Heart left ventricle (tissue), 16 donors: ENCODE data around the gene CNKSR3. TPM values are rescaled to one million over a fixed set of nuclear protein-coding genes. Genes with fewer than 3 reads are reported as not detected.

Experiments
- ATAC-seq, 4 donors: fragments of 200-7000 bp; cut with Tn5 transposase; one replicate each; pipeline ENCODE4 v1.9.1; 2020 to 2022; ENCODE audit warnings: moderate library complexity in 4 of 4, mild to moderate bottlenecking in 3 of 4, moderate number of reproducible peaks in 1 of 4
- DNase-seq, 5 donors: peaks; one replicate each; pipeline ENCODE4 v3.0.0-alpha.2; 2020
- H3K27ac ChIP-seq, 12 donors: fragments of 200-600 bp; sonication (generic) in 4 of 12; one replicate each; pipeline versions ENCODE4 v1.5.0 to v1.8.0; 2016 to 2022; ENCODE audit warnings: mild to moderate bottlenecking in 2 of 12
- H3K27me3 ChIP-seq, 9 donors: fragments of 200-600 bp; sonication (generic) in 2 of 9; one replicate each; pipeline versions ENCODE4 v1.5.1 to v1.8.0; 2016 to 2022; ENCODE audit warnings: mild to moderate bottlenecking in 3 of 9
- H3K36me3 ChIP-seq, 9 donors: fragments of 200-600 bp; sonication (generic) in 2 of 9; one replicate each; pipeline versions ENCODE4 v1.5.0 to v1.8.0; 2018 to 2022; ENCODE audit warnings: mild to moderate bottlenecking in 2 of 9
- H3K4me1 ChIP-seq, 12 donors: fragments of 200-600 bp; sonication (generic) in 4 of 12; one replicate each; pipeline versions ENCODE4 v1.5.0 to v1.8.0; 2016 to 2022; ENCODE audit warnings: mild to moderate bottlenecking in 3 of 12
- H3K4me3 ChIP-seq, 12 donors: fragments of 200-600 bp; sonication (generic) in 4 of 12; one replicate each; pipeline versions ENCODE4 v1.5.0 to v1.8.0; 2017 to 2022; ENCODE audit warnings: mild to moderate bottlenecking in 9 of 12, moderate library complexity in 4 of 12
- H3K9me3 ChIP-seq, 12 donors: fragments of 200-600 bp; sonication (generic) in 4 of 12; one replicate each; pipeline versions ENCODE4 v1.5.0 to v1.8.0; 2016 to 2022; ENCODE audit warnings: mild to moderate bottlenecking in 1 of 12
- CTCF ChIP-seq, 12 donors: fragments of 200-600 bp; sonication (generic) in 4 of 12; IDR thresholded peaks; one replicate each; pipeline versions ENCODE4 v1.5.0 to v1.8.0; 2018 to 2022; ENCODE audit warnings: antibody characterized with exemption in 12 of 12, mild to moderate bottlenecking in 5 of 12
- POLR2A ChIP-seq, 2 donors: fragments of 450-650 bp; IDR thresholded peaks; one replicate each; pipeline ENCODE4 v1.6.1; 2017; ENCODE audit warnings: antibody characterized with exemption in 2 of 2, mild to moderate bottlenecking in 2 of 2, moderate library complexity in 2 of 2
- WGBS, 4 donors: extraction: QIAGEN DNeasy Blood & Tissue Kit in 2 of 4; methylation state at CpG; one replicate each; pipeline versions ENCODE4 v1.1.5 to v1.1.7; 2013 to 2018; 5-methylcytosine and 5-hydroxymethylcytosine counted together
- intact Hi-C, 10 donors: fragments of 100-400 bp; cut with DNase I; formaldehyde crosslinking; loops; one replicate each; pipeline versions ENCODE4 v1.11.1 to v1.14.2; 2022
- polyA plus RNA-seq, 2 donors: library from polyadenylated mRNA; stranded (reverse); fragments of 200-250 nt; gene quantifications; one replicate each; pipeline ENCODE4 v1.2.3, GENCODE V29; 2013
- total RNA-seq, 9 donors: library from RNA; depleted of rRNA in 2 of 9; stranded (reverse); fragments of >200 nt in 2 of 9; fragmentation: NEBNext Ultra II Directional in 3 of 9; extraction: Animal tissue kit (Norgen Biotek cat#: 25700) in 3 of 9; gene quantifications; one replicate each; pipeline versions ENCODE4 v1.1.0 to v1.2.4, GENCODE V29; 2016 to 2023
- donor health status: ischemic (EF 13 %, LVEDD 7.1; RV severe dilation, severe dysfunction).
- donor health status: healthy with polysubstance abuse.
- donor health status: DM: no; HTN: yes; CAD: no.
- donor health status: DM: no; HTN: no; CAD: no.
- donor health status: ischemic (EF 25% LVEDD 6.9; RV normal size, moderate dysfunction).
- donor health status: ischemic (EF 25% LVEDD 5.7; RV mildly dilated, moderate dysfunction).
- donor health status: healthy.
- donor health status: DM: yes; HTN: yes; CAD: no.
- donor health status: ischemic (EF 35%, LVEDD 5.7; RV mildly dilated, moderate dysfunction).
- donor health status: nonischemic (EF 11% LVEDD 7.7; RV severe dilation, severe dysfunction).
- donor health status: DM: yes; HTN: yes; CAD: no.
- donor health status: PGD.
- donor health status: ischemic (EF 29% LVEDD 5.4; RV normal size, mild dysfunction).
- donor health status: nonischemic (EF 23%, LVEDD 6.1; RV moderate dilation, normal function).

The CNKSR3 gene
- total and polyA plus RNA-seq, 11 donors: 5.9 to 30.7 (median 17.7) TPM

GRCh38 chr6:154380741-154381140 lies 129.7 kb downstream of the CNKSR3 start:
- DNase-seq: no peak
- intact Hi-C loops: no loop called here
- WGBS, 4 donors: 53 to 65% (median 59%) methylated on average over 2 of the region's 2 CpGs

GRCh38 chr6:154379585-154379984 lies 130.9 kb downstream of the CNKSR3 start:
- intact Hi-C loops: loop anchor here in 4 of 10 donors (10.0 kb wide), 1 partner anchor 225 kb away; no protein-coding TSS in a partner anchor
- Histone ChIP-seq H3K4me3 (no peak overlapping the region), H3K4me1 (no peaks in the 10 kb centered on the region)

More at GRCh38 chr6:154380741-154381140, 129.7 kb downstream of the CNKSR3 start:
- Histone ChIP-seq H3K27me3 (no peaks in the 10 kb centered on the region), H3K9me3 (peaks cover 0 to 8% (median 0%) of the 10 kb centered on the region in 12 donors), H3K27ac (no peak overlapping the region), H3K36me3 (no peaks in the 10 kb centered on the region), H3K4me3 (no peak overlapping the region), H3K4me1 (no peaks in the 10 kb centered on the region)
- TF ChIP-seq POLR2A (IDR thresholded peaks at IDR 0.05) (no peak), CTCF (IDR thresholded peaks at IDR 0.05) (no peak)
- ATAC-seq: no peak

GRCh38 chr6:154378518-154378917 lies 132.0 kb downstream of the CNKSR3 start:
- no peak for DNase-seq
- Histone ChIP-seq H3K4me3 (no peak overlapping the region), H3K36me3 (no peaks in the 10 kb centered on the region), H3K4me1 (no peaks in the 10 kb centered on the region), H3K9me3 (peaks cover 0 to 12% (median 0%) of the 10 kb centered on the region in 12 donors), H3K27ac (no peak overlapping the region), H3K27me3 (no peaks in the 10 kb centered on the region)
- no peak for ATAC-seq
- whole genome bisulfite sequencing, 4 donors: 70 to 93% (median 85%) methylated on average over 2 of the region's 2 CpGs
- intact Hi-C loops: loop anchor here in 4 of 10 donors (10.0 kb wide), 1 partner anchor 224 kb away; no protein-coding TSS in a partner anchor
- TF ChIP-seq POLR2A (IDR thresholded peaks at IDR 0.05) (no peak), CTCF (IDR thresholded peaks at IDR 0.05) (no peak)

More at GRCh38 chr6:154379585-154379984, 130.9 kb downstream of the CNKSR3 start:
- ATAC-seq (no peak), DNase-seq (no peak)
- Histone ChIP-seq H3K36me3 (no peaks in the 10 kb centered on the region), H3K9me3 (peaks cover 0 to 8% (median 0%) of the 10 kb centered on the region in 12 donors), H3K27me3 (no peaks in the 10 kb centered on the region), H3K27ac (no peak overlapping the region)
- 95 to 97% (median 96%) methylated on average over 3 of the region's 3 CpGs for whole genome bisulfite sequencing, 4 donors
- TF ChIP-seq CTCF (IDR thresholded peaks at IDR 0.05) (no peak), POLR2A (IDR thresholded peaks at IDR 0.05) (no peak)

GRCh38 chr6:154377726-154378125 lies 132.8 kb downstream of the CNKSR3 start:
- Histone ChIP-seq H3K27me3 (no peaks in the 10 kb centered on the region), H3K27ac (no peak overlapping the region), H3K9me3 (peaks cover 0 to 4% (median 0%) of the 10 kb centered on the region in 12 donors), H3K36me3 (no peaks in the 10 kb centered on the region), H3K4me1 (no peaks in the 10 kb centered on the region), H3K4me3 (no peak overlapping the region)
- no peak for TF ChIP-seq POLR2A (IDR thresholded peaks at IDR 0.05)
- TF ChIP-seq CTCF (IDR thresholded peaks at IDR 0.05): no peak
- no peak for DNase-seq
- WGBS, 4 donors: 82 to 88% (median 85%) methylated on average over 4 of the region's 4 CpGs
- no peak for ATAC-seq
- intact Hi-C loops: loop anchor here in 4 of 10 donors (10.0 kb wide), 1 partner anchor 223 kb away; no protein-coding TSS in a partner anchor
